GOT3 (cell line): ENCODE data around the gene TMEM245.
"Not testable (repeated sequence)": the region's sequence is repeated elsewhere in the genome, so short reads cannot be mapped to it uniquely, and the experiment has no call there.

Source experiments
- DNase-seq: peaks from one replicate; lab custom pipeline; 2025; ENCODE audit warnings: mixed read lengths; lab: John Stamatoyannopoulos, UW

The TMEM245 gene

DNA sequence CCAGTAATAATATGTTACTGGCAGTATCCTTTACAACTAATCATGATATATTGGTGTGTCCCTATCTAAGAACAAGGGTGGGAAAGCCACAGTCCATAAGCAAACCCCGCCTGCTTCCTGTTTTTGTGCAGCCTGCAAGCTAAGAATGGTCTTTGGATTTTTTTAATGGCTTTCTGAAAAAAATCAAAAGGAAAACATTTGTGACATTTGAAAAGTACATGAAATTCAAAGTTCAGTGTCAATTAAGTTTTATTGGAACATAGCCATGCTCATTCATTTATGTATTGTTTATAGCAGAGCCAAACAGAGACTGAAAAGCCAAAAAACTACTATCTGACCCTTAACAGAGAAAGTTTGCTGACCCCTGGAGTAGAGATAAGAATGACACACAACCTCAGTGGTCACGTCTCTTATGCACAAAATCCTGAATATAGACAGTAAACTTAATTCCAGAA lies 12.8 kb upstream of the TMEM245 start:
- DNase-seq: no peak

DNA sequence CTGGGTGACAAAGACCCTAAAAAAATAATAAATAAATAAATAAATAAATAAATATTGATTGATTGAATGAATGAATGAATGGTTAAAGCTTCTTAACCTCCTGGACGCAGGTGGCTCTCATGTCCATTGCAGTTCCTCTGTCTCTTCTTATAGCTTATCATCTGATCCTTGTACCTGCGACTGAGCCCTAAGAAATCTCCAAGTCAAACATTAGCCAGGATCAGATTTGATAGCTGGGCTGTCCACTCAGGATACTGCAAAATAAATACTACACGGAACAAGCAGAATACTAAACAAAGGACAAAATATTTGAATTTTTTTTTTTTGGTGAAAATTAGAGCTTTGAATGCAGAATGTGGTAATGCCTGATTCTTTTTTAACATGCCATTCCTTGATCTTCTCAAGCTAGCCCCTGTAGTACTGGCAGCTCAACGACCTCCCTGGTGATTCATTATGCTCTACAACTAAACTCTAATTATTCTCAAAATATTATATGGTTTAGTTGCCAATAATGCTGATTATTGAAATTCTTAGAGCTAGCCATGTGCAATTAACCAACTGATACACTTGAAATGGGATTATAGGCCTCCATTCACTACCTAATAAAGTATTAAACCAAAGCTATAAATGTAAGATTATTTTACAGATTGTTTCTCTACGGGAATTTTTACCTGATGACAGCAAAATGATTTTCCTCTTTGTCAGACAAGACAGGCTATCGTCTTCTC lies 9.9 kb upstream of the TMEM245 start:
- no peak for DNase-seq

DNA sequence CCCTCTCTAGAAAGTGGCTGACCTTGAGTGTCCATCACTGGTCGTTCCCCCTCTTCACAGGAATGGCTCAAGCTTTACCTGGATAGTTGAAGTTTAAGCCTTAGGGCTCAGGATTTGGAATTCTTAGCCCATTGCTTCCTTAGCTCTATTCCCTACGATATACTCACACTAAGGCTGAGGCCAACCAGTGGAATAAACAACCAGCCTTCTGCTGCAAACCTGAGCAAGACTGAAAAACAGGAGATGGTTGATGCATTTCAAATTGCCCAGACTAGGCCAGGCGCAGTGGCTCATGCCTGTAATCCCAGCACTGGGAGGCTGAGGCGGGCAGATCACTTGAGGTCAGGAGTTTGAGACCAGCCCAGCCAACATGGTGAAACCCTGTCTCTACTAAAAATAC lies 6.9 kb upstream of the TMEM245 start:
- not testable (repeated sequence) for DNase-seq

DNA sequence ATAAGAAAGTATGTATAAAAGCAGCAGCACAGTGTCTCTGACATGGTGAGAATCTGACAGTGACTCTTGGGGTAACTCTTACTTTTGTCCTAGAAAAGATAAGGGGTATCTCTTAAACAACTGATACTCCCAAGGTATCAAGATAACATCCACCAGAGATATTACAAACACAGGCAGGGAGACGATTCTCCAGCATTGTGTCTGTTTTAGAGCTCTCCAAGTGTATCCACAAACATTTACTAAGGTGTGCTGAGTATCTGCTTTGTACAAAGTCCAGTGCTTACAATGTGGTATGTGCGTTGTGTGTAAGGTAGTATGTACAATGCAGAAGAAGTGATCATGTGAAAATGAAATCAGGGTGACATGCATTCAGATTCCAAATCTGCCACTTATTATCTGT lies 4.4 kb upstream of the TMEM245 start:
- DNase-seq: no peak

DNA sequence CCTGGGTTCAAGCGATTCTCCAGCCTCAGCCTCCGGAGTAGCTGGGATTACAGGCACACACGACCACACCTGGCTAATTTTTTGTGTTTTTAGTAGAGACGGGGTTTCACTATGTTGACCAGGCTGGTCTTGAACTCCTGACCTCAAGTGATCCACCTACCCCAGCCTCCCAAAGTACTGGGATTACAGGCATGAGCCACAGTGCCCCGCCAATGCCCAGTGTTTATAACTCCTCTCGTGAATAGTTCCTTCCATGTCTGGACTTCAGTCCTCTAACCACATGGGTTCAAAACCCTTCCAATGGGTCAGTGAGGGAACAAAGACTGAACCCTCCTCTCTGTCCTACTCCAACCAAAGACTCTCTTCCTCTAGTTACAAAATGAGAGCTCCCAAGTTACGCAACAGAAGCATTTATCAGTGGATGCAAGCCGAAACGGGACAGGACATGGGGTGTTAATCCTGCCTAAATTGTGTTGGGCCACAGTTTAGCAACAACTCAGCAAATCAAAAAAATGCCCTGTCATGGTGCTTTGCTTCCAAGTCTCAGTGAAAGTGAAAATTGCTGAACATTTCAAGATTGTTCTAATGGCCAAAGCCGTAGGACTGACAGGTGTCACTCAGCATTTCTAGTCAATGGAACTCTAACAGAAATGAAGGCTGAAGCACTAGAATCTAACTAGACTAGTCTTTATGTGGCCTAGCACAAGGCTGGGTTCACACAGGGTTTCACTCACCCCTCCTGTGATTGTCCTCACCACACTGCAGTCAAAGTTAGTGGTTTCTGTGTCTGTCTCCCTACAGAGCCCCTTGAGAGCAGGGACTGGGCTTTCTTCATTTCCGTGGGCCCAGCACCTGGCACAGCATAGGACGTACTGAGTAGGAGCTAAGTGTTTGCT lies 3.2 kb upstream of the TMEM245 start:
- DNase-seq: no peak

DNA sequence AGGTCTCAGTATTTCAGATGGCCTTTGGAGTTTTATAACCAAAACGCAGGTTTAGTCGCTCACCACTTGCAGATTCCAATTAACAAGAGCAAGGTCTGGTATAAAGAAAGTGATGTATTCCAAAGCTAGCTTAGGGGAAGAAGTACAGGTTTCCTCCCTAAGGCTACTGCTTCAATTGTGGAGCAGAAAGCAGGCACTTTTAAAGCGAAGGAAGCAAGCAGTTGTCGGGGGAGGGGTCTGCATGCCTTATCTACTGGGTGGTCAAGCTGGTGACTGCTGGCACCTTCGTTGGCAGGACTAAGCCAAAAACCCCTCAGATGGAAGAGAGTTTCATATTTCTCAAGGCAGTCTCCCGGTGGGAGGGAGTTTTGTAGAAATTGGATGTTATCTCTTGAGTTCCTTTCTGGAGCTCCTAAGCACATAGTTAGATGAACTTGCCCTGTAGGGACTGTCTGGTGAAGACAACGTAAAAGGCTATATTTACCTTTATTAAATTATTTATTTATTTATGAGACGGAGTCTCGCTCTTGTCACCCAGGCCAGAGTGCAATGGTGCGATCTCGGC lies 1.6 kb upstream of the TMEM245 start:
- no peak for DNase-seq

DNA sequence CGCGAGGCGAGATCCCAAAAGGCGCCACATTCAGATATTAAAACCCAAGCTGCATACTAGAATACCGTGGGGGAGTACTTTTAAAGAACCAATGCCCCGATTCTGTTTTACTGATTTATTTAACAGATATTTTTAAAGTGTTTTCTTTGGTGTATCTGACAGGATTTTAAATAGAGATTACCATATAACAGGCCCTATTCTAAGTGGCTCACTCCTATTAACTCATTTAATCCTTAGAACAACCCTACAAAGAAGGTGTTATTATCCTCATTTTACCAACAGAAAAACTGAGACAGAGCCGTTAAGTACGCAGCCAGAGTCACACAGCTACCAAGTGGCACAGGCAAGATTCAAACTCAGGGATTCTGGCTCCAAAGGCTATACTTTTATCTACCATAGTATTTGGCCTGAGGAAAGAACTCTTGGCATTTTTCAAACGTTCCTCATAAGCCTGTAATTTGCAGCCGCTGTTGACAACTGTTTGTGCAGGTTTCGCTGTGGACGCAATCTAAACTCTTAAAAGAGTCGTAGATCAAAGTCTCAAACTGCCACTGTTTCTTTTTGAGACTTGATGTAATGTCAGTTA lies 550 bp upstream of the TMEM245 start:
- DNase-seq: no peak

DNA sequence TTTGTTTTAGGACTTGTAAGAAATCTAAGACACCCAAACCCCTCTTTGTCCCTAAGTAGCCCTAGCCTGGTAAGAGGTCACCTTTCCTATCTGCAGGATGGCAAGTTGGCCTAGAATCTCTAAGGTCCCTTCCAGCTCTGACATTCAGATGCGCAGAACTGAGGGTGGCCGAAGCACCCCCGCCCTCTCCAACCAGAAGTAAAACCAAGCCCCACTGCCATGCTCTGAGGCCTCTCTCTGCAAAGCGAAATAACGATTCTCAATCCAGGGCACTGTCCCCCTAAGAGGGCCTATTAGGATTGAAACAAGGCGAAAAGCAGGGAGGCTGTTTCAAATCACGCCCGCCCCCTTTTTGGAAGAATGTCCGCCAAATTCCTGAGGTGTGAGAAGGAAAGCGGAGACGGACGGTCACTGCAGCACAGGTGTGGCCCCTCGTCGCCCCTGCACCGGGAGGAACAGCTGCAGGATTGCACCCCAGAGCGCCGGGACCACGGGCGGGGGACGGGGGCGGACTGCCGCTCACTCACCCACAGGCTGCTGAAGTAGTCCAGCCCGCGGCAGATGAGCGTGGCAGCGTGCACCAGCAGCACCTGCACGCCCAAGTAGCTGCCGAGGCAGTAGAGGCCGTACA lies 824 bp downstream of the TMEM245 start:
- no peak for DNase-seq

DNA sequence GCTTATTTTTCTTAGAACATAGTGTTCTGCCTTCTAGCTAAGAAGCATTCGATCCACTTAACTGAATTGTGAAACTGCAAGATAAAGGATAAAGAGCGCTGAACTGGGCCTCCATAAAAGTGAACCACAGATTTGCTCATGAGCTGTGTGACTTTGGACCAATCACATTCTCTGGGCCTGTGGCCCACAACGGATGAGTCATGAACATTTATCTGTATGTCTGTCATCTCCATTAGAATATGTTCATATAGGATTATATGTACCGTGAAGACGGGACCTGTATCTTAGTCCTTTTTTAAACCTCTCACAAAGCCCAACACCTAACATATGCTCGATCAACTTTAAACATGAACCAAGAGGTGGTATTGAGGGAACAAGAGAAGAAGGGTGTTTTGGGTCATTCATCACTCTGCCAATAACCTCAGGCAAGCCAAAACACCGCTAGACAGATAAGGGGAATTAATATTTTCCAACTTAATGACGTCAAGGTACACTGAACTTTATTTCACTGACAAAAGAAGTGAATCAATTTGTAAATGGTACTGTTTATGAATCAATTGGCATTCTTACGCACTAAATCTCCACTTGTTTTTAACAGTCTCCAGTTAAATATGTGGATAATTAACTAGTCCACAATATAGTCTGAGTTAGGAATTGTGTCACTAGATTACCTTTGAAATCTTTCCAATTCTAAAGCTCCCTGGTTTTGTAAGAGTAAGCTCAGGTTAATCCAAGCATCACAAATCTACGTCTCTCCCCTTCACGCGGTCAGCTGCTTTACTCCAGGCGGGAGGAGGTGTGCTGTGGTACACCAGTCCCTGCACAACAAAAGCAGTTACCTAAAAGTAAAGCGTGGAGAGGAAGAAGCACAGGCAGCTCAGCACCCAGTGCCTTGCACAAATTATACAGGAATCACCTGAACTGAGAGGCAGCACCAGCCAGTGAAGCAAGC lies 1.6 kb downstream of the TMEM245 start:
- no peak for DNase-seq

DNA sequence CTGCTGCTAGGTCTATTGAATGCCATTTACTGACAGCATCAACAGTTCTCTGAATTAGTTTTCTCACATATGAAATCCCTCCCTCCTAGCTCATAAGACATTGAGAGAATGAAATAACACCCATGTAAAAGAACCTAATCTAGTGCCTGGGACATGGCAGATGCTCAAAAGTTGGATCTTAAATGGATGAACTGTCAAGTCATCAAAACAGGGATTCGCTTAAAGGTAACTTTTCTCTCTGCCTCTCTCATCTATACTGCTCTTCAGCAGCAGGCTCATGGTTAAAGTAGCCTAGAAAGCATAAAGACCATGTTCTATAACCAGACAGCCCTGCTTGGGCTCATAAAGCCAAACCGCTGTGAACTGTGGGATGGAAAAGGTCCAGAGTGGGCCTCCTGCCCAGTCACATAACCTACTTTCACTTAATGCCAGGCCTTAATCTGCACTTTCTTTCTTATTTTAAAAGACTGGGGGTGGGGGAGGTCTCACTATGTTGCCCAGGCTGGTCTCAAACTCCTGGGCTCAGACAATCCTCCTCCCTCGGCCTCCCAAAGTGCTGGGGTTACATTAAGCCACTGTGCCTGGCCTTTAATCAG lies 3.7 kb downstream of the TMEM245 start:
- no peak for DNase-seq

DNA sequence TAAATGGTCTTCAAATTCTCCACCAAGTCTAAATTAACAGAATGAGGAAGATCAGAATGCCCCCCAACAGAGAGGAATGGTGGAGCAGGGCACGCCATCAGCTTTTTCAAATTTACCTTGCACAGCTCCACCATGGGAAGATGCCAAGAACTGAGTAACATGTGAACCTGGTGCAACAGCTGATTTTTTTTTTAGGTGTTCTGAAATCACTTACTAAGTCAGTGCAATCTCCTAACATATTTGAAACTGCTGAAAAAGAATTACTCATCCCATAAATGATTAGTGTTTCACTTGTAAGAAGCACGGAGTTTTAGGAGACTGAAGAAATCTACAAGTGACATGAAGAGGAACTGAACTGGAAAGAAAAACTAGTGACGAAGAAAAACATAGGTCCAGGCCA lies 5.1 kb downstream of the TMEM245 start:
- DNase-seq: no peak

DNA sequence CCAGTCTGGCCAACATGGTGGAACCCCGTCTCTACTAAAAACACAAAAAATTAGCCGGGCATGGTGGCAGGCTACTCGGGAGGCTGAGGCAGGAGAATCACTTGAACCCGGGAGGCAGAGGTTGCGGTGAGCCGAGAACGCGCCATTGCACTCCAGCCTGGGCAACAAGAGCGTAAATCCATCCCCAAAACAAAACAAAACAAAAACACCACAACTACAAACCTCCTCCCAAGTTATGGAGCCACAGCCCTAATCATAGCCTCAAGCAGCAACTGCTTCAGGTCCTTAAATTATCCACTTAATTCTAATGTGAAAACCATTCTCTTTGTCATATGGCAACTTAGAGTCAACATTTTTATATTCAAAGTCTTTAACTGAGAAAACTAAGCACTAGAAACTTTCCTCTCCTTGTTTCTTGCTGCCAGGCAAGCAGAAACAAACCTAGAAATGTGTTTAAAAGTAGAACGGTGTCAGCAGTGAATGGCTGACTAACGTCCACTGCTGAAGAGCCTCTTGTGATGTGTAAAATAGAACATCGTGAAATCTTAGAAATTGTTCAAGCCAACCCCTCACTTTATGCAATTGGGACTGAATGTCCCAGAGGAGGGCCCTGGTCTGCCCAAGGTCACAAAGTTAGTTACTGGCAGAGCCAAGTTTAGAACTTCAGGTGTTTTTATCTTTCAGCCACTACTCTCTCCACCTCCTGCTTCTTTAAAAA lies 5.7 kb downstream of the TMEM245 start:
- no peak for DNase-seq

DNA sequence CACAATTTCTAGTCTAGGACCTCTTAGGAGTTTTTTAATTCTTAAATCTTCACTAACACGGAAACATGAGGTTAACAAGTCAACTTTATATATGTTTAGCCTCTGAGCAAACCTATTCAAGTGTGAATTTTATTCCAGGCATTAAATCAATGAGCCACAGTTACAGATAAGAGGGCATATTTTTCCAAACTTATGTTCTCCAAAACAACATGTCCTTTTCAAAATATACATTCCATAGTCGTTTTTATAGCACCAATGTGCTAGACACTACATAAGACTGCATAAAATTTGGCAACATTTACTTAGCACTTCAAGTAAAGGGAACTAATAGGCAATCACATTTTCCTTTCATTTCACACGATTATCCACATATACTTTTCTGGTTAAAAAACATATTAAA lies 6.5 kb downstream of the TMEM245 start:
- no peak for DNase-seq

DNA sequence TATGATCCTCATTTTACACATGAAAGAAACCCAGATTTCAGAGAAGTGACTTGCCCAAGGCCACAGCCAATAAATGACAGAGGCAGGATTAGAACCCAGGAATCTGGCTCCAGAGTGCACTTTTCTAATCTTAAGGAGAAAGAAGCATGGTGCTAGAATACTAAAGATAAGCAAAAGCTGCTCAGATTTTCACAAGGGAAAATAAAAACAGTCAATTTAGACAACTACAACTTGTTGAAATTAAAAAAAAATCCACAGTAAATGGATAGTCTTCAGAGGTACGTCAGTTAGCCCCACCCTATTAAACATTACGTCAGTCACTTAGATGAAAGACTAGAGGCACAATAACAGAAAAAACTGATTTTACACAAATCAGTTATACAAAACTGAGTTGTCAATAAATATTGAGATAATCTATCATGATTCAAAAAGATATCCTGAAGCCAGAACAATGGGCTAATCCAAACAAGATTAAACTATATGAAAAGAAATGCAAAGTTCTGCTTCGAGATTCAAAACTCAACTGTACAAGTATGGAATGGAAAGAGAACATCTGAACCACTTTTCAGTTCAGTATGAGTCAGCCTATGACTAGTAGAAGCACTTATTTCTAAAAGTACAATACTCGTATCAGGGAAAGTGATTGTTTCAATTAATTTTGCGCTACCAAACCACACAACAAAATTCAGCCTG lies 9.3 kb downstream of the TMEM245 start:
- DNase-seq: no peak

DNA sequence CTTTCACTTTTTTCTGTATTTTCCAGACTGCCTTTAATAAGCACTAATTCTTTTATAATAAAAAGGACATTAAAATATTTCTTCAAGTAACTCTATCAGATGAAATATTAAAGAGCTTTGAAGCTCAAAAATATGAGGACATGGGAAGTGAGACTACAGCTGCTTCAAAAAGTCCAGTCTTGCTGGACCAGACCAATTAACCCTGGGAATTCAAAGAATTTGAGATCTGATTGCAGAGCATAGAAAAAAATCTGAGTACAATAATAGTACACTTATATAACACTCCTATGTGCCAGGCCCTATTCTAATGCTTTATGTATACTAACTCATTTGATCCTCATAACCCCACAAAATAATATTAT lies 9.8 kb downstream of the TMEM245 start:
- no peak for DNase-seq

DNA sequence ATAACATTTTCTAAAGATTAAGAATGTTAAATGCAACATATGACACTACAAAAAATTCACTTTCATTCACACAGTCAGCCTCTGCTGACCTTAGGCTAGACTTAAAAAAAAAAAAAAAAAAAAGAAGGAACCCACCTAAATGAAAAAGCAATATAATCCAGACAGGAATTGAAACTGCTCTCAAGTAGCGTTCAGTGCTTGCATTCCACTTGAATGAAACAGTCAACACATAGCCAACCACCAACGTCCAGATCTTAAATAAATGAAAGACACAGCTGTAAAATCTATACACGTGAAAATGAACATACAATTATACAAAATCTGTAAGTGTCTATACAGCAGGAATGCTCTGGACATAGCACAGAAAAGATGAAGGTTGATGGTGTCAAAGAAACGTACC lies 11.4 kb downstream of the TMEM245 start:
- no peak for DNase-seq

DNA sequence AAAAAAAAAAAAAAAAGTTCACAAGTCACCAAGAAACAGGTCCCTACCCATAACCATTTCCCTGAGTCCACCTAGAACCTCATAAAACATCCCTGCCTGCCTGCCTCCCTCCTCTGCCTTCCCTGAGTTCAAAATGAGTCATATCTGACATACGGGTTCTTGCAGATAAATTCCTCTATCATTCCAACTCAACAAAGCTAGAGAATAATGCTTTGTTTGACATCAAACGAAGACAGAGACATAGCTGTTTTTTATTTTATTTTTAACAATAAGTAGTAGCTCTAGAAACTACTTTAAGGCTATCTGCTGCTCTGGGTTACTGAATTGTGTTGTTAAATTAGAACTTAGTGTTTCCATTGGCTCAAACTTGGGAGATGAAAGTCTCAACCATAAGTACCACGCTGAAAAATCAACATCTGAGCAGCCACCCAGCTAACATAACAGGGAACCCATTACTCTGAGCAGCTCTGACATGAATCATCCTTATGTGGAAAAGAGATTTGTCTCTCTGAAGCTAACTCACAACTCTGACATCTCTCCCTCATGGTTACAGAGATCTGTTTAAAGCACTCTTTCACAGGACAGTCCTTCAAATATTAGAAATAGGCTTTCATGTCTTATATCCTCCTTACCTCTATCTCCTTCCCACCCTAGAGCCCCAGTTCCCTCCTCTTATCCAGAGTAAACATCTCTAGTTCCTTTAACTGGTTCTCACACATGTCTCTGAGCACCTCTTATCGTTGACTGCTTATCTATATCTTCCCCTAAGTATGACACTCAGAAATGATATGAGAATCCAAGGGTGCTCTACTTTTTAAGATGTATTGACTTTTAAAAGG lies 12.1 kb downstream of the TMEM245 start:
- no peak for DNase-seq

DNA sequence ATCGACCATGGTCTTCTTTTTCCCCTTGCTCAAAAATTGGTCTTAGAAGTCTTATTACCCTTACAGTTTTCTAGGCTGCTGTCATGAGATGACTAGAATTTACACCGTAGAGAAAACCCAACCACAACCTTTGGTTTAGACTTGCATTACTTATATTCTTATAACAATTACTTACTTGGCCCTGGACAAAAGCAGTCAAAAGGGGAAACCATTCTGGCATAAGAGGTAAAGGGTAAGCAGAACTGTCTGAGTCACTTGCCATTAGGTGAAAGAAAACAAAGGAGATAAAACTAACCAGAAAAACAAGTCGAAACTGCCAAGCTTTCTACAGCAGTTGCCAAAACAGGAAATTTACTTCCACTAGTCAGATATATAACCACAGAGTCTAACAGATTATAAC lies 17.9 kb downstream of the TMEM245 start:
- DNase-seq: no peak
